Prostate gland (tissue), 2 donors: ENCODE measurements around the gene FRMD5.

Experiments
- CTCF ChIP-seq, 4 experiments: fragments of 200-600 bp in 2 of 4; fragments of 450-650 bp in 2 of 4; sonication (generic) in 2 of 4; IDR thresholded peaks; 1 replicate in 3 of 4; 2 replicates in 1 of 4; pipeline ENCODE4 v1.5.1; 2016 to 2019; ENCODE audit warnings: antibody characterized with exemption in 4 of 4, mild to moderate bottlenecking in 2 of 4, moderate library complexity in 2 of 4
- POLR2A ChIP-seq: fragments of 450-650 bp; IDR thresholded peaks from one replicate; pipeline ENCODE4 v1.6.1; 2016; ENCODE audit warnings: antibody characterized with exemption, mild to moderate bottlenecking
- POLR2AphosphoS5 ChIP-seq: sonication (generic); formaldehyde crosslinking; IDR thresholded peaks from one replicate; pipeline ENCODE4 v1.6.1; 2017; ENCODE audit warnings: antibody characterized with exemption

- TF ChIP-seq POLR2AphosphoS5: no peak
- TF ChIP-seq CTCF (IDR thresholded peaks at IDR 0.05): no peak
- no peak for TF ChIP-seq POLR2A
Observed at GRCh38 chr15:43886558-43886957, 308.5 kb downstream of the FRMD5 start.
